ENCODE measurements around the gene BTLA.
A peak's percentile ranks its signal among the peaks of the same experiment; 100 is the strongest.
"Not testable (repeated sequence)": the region's sequence is repeated elsewhere in the genome, so short reads cannot be mapped to it uniquely, and the experiment has no call there.

Gene BTLA, protein sequence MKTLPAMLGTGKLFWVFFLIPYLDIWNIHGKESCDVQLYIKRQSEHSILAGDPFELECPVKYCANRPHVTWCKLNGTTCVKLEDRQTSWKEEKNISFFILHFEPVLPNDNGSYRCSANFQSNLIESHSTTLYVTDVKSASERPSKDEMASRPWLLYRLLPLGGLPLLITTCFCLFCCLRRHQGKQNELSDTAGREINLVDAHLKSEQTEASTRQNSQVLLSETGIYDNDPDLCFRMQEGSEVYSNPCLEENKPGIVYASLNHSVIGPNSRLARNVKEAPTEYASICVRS

GRCh38 chr3:112498914-112499711 is at the start of gene BTLA:
TSS of gene BTLA (minus strand) at chr3:112499472. CDS start at chr3:112499358, 114 bp downstream.
- peak; percentile 41 for DNase-seq

- DNase-seq = no peak
These were observed 47.0 kb upstream of the BTLA start for GRCh38 chr3:112546216-112546759.

DNA sequence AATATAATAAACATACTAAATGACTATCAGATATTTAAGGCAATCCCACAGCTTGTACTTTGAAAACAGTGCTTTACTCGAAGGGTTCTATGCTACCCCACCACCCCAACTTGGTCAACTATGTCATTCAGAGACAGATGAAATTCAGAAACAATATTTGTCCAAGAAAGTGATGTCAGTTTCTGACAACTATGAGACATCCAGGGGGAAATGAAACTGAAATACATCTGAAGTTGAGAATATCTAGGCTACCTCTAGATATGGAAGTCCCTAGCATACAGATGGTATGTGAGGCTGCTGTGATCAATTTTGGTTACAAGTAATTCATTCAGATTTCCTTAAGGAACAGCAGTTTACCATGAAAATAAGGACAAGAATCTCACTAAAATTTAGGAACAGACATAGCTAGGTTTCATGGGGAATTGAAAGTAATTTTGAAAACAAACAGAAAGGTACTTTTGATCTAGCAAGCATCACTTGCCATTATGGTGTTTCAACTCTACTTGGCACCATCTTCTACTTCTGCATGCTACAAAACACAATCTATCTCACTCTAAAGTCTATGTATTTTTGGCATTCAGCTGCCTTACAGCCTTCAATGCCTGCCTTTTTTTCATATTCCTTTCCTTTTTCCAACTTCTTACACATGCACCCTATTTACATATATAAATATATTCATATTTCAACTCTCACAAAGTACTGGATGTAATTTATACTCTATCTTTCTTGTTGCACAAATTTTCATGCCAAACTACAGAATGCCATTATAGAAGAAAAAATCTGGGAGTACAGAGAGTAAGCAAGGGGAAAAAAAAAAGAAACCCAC is 40.8 kb upstream of the BTLA start:
- no peak for DNase-seq

DNA sequence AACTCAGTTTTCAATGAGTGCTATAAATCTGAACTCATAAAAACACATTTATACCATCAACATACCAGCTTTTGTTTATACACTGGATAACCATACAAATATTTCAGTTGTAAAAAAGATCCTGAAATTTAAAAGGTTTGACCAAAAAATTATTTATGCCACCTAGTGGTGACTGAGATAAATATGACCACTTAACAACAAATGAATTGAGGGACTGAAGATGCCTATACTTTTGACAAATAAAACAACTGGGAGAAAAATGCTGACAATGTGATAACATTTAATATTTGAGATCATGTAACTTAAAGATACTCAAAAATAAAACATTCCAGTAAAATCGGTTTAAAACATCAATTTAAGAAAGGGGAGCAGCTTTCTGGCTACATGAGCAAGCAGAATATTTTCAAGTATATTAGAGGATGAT is 32.1 kb upstream of the BTLA start:
- no peak for DNase-seq

- no peak for DNase-seq
These were observed 31.3 kb upstream of the BTLA start for GRCh38 chr3:112530573-112530972.

DNA sequence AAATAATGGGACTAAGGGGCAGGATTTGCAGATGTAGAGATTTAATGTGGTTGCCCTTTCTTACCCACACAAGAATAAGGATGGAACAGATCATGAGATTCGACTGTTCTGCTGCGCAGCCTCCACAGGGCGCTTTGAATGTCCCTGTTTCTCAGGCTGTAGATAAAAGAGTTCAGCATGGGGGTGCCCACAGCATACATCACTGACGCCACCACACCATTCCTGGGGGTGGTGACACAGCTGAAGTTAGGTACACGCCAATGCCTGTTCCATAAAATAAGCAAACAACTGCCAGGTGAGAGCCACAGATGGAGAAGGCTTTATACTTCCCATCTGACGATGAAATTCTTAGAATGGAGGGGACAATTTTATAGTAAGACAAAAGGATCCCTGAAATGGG is 24.9 kb upstream of the BTLA start:
- not testable (repeated sequence) for DNase-seq

GRCh38 chr3:112519424-112520001 is 20.2 kb upstream of the BTLA start:
- no peak for DNase-seq

DNA sequence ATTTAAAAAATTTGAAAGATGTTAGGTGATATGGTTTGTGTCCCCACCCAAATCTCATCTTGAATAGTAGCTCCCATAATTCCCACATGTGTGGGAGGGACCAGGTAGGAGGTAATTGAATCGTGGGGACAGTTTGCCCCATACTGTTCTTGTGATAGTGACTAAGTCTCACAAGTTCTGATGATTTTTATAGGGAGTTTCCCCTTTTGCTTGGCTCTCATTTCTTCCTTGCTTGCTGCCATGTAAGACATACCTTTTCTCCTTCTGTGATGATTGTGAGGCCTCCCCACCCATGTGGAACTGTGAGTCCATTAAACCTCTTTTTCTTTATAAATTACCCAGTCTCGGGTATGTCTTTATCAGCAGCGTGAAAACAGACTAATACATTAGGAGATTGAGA is 19.7 kb upstream of the BTLA start:
- DNase-seq = not testable (repeated sequence)

DNA sequence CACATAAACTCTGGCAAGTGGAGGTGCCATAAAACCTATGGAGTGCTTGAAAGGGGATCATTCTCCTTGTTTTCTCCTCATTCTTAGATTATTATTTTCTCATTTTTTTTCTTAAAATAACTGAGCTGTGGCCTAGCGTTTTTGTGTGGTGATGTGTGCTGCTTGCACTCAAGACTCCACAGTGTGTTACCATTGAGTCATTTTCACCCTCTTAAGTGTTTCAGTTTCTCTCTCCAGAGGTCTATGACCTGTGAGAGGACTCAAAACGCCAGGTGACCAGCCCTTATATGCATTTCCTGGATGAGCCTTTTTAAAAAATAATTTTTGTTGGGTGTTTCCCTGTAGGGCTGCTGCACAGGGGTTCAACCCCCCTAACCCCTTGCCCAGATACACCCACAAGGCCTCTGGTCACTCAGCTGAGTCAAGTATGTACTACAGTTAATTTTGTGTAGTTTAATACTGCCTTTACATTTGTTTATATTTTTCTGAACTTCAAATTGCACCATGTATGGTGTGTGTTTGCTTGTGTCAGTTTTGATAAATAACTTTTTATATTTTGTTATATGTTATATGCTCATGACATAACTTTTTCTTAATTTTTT is 15.4 kb upstream of the BTLA start:
- DNase-seq = peak; percentile 40

GRCh38 chr3:112512320-112512719 is 13.0 kb upstream of the BTLA start:
- no peak for DNase-seq

DNA sequence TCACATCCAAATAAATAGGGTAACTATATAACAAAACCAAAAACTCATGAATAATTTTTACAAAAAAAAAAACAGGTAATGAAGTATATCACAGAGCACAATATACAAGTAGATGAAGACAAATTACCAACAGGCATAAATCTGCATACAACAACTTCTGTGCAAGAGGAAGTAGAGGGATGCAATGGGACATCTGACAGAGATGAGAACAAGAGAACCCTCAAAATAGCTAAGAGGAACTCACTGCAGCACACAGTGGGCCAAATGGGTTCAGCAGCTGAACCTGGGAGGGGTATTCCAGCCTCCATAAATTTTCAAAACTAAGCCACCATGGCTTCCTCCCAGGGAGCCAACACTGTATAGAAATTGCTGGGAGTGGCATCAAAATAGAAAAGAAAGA is 9.6 kb upstream of the BTLA start:
- no peak for DNase-seq

- DNase-seq = no peak
These were observed 9.0 kb upstream of the BTLA start for GRCh38 chr3:112508261-112508660.

GRCh38 chr3:112505907-112506306 is 6.6 kb upstream of the BTLA start:
- no peak for DNase-seq

DNA sequence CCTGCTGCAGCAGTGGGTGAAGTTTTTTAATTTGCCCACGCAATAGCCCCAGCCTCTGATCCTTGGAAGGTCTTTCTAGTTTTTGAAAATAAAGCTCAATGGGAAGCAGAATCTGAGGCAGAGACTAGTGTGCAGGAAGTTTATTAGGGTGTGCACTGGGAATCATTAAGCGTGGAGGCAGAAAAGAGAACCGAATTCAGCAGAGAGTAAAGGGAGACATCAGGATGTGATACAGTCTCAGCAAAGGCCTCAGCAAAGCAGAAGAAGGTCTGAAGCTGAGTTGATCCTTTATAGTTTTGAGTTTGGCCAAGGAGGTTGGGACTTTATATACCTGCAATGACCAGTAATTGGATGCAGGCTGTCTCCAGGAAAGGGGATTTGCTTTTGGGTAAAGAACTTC is 4.9 kb upstream of the BTLA start:
- DNase-seq = no peak

DNA sequence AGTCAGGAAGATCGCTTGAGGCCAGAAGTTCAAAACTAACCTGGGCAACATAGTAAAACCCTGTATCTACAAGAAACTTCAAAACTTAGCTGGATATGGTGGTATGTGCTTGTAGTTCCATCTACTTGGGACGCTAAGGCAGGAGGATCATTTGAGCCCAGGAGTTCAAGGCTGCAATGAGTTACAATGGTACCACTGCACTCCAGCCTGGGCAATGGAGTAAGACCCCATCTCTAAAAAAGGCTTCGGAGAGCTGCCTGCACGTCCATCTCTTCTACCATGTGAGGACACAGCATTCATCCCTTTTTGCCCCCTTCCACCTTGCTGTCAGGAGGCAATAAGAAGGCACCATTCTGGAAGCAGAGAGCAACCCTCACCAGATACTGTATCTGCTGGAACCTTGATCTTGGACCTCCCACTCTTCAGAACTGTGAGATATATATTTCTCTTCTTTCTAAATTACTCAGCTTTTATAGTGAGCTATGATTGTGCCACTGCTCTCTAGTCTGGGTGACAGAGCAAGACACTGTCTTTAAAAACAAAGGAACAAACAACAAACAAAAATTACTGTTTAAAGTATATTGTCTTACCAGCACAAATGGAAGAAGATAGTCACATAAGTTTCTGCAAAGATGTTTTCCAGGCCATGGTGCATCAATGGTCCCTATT is 4.2 kb upstream of the BTLA start:
- DNase-seq = no peak

- no peak for DNase-seq
These were observed 1.3 kb upstream of the BTLA start for GRCh38 chr3:112500621-112501020.

DNA sequence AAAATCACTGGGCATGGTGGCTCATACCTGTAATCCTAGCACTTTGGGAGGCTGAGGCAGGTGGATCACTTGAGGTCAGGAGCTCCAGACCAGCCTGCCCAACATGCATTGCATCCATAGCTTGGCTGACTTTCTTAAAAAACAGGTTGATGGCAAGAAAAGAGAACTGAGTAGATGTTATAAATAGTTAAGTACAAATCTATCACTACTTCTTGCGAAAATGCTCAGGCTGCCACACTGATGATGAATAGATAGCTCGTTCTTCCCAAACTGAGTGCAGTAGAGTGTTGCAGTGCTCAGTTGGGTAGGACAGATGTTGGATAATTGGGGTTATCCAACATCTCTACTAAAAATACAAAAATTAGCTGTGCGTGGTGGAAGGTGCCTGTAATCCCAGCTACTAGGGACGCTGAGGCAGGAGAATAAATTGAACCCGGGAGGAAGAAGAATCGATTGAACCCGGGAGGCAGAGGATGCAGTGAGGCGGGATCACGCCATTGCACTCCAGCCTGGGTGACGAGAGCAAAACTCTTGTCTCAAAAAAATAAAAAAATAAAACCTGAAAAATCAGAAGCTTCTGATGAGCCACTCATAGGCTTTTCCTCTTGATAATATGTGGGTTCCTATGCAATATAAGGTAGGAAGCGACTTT is 1.2 kb downstream of the BTLA start:
- peak; percentile 36 for DNase-seq

DNA sequence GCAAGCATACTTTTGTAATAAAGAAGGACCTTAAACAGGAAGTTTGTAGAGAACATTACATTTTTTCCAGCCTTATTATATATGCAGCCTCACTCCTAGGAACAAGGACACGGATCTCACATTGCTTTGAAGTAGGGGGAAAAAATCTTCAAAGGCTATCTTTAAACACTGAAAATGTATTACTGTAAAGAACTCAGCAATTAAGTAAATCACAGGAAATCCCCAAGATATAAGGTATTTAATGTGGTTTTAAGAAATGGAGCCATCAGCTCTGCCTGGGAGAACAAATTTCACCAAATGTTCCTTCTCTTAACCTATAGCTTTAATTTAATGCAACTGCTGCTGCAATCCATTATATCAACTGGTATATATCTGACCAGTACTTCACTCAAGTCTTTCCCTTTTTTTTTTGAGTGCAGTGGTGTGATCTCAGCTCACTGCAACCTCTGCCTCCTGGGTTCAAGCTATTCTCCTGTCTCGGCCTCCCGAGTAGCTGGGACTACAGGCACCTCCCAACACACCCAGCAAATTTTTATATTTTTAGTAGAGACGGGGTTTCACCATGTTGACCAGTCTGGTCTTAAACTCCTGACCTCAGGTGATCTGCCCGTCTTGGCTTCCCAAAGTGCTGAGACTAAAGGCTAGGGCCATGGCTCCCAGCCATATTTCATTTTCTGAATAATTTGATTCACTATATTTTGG is 2.8 kb downstream of the BTLA start:
- DNase-seq = no peak

GRCh38 chr3:112494448-112494767 is 4.9 kb downstream of the BTLA start:
- not testable (repeated sequence) for DNase-seq

DNA sequence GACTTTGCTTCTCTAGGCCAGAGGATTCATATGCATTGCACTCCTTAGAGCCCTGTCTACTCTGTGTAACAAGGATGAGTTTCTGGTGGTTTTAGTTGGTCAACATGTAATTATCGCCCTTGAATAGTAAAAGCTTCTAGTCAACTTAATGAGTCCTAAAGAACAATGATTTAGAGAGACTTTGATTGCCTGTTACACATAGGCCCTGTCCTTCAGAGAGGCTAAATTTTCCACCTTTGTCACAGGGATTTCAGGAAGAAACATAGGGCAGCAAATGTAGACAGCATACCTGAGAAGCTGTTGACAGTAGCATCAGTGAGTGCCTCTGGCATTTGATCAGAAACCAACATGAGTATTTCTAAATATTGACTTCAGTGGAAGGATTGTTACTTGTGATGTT is 7.1 kb downstream of the BTLA start:
- no peak for DNase-seq

DNA sequence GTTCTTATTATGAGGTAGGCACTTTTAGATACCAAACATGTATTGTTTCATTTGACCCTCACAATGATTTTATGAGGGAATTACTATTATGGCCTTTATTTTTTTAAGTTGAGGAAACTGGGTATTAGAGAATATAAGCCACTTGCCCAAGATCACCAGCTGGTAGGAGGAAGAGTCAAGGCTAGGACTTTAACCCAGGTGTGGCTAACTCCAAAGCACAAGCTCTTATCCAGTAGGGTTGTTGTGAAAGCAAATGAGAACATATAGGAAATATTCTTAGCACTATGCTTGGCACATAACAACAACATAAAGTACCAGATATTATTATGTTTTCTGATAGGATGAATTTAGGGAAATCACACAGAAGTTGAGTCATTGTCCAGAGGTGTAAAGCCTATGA is 7.9 kb downstream of the BTLA start:
- DNase-seq = no peak
